WTC11 (cell line): ENCODE measurements around the gene MARVELD1. TPM values are rescaled to one million over a fixed set of nuclear protein-coding genes. Genes with fewer than 3 reads are reported as not detected.

Experiments
- ATAC-seq: fragments of 200-7000 bp; cut with Tn5 transposase; 2 replicates; pipeline ENCODE4 v1.10.0; 2021; ENCODE audit warnings: mild to moderate bottlenecking, moderate library complexity
- CTCF ChIA-PET: fragments of 300-600 bp; sonication (Branson Sonifier 250); formaldehyde crosslinking; loops from one replicate; lab custom pipeline; 2021; ENCODE audit warnings: antibody characterized with exemption; lab: Charles Lee
- POLR2A ChIA-PET: fragments of 350-600 bp; sonication (Branson Sonifier 250); formaldehyde crosslinking; loops from one replicate; lab custom pipeline; 2021; ENCODE audit warnings: antibody characterized with exemption; lab: Charles Lee
- DNase-seq: peaks from one replicate; pipeline ENCODE4 v3.0.0; 2021; ENCODE audit warnings: low spot score
- H3K27ac Mint-ChIP-seq: 2 replicates; pipeline ENCODE4 v1.8.0; 2021; ENCODE audit warnings: mixed read lengths
- H3K27me3 Mint-ChIP-seq: 2 replicates; pipeline ENCODE4 v1.8.0; 2021; ENCODE audit warnings: low read depth, mild to moderate bottlenecking, moderate library complexity, mixed read lengths
- H3K36me3 Mint-ChIP-seq: 2 replicates; pipeline ENCODE4 v1.8.0; 2021; ENCODE audit warnings: mixed read lengths
- H3K4me1 Mint-ChIP-seq: 2 replicates; pipeline ENCODE4 v1.8.0; 2022; ENCODE audit warnings: mixed read lengths
- H3K4me3 Mint-ChIP-seq: 2 replicates; pipeline ENCODE4 v1.8.0; 2021; ENCODE audit warnings: mild to moderate bottlenecking, moderate library complexity, mixed read lengths
- H3K9me3 Mint-ChIP-seq: 2 replicates; pipeline ENCODE4 v1.8.0; 2021; ENCODE audit warnings: mixed read lengths
- AR ChIP-seq: fragments of 250-450 bp; sonication (Bioruptor Pico); IDR thresholded peaks from 2 replicates; pipeline ENCODE4 v1.9.0; 2021; ENCODE audit warnings: mild to moderate bottlenecking
- ATF3 ChIP-seq: sonication (generic); formaldehyde crosslinking; conservative IDR thresholded peaks from 2 replicates; pipeline ENCODE4 v1.8.1; 2022; ENCODE audit warnings: mild to moderate bottlenecking, missing genetic modification reagents
- CBFB ChIP-seq: sonication (generic); formaldehyde crosslinking; IDR thresholded peaks from 2 replicates; pipeline ENCODE4 v1.8.1; 2022; ENCODE audit warnings: mild to moderate bottlenecking, low read depth, missing genetic modification reagents
- CDX4 ChIP-seq: fragments of 250-450 bp; sonication (Bioruptor Pico); IDR thresholded peaks from 2 replicates; pipeline ENCODE4 v1.9.0; 2021; ENCODE audit warnings: moderate library complexity, mild to moderate bottlenecking, inconsistent platforms, borderline replicate concordance
- ETV6 ChIP-seq: sonication (generic); formaldehyde crosslinking; IDR thresholded peaks from 2 replicates; pipeline ENCODE4 v1.8.1; 2022; ENCODE audit warnings: mild to moderate bottlenecking, missing genetic modification reagents
- FOXP4 ChIP-seq: sonication (generic); formaldehyde crosslinking; IDR thresholded peaks from 2 replicates; pipeline ENCODE4 v1.8.0; 2022; ENCODE audit warnings: mild to moderate bottlenecking, missing genetic modification reagents
- GRHL2 ChIP-seq: fragments of 250-450 bp; sonication (Bioruptor Pico); IDR thresholded peaks from 2 replicates; pipeline ENCODE4 v1.8.0; 2022; ENCODE audit warnings: mild to moderate bottlenecking, moderate library complexity; ENCODE audit not compliant: insufficient replicate concordance, severe bottlenecking
- IRF2 ChIP-seq: sonication (generic); formaldehyde crosslinking; IDR thresholded peaks from 2 replicates; pipeline ENCODE4 v1.8.0; 2022; ENCODE audit warnings: low read depth, missing genetic modification reagents, borderline replicate concordance
- NFYB ChIP-seq: sonication (generic); formaldehyde crosslinking; conservative IDR thresholded peaks from 2 replicates; pipeline ENCODE4 v1.8.0; 2022; ENCODE audit warnings: low read depth, missing genetic modification reagents
- PRRX2 ChIP-seq: fragments of 250-450 bp; sonication (Bioruptor Pico); IDR thresholded peaks from 2 replicates; pipeline ENCODE4 v1.8.0; 2021; ENCODE audit warnings: mild to moderate bottlenecking
- STAT6 ChIP-seq: sonication (generic); formaldehyde crosslinking; conservative IDR thresholded peaks from 2 replicates; pipeline ENCODE4 v1.8.1; 2023; ENCODE audit warnings: mild to moderate bottlenecking, low read depth, missing genetic modification reagents, moderate library complexity
- TEAD4 ChIP-seq: sonication (generic); formaldehyde crosslinking; IDR thresholded peaks from 2 replicates; pipeline ENCODE4 v1.8.0; 2022; ENCODE audit warnings: mild to moderate bottlenecking, missing genetic modification reagents
- ZBTB21 ChIP-seq: sonication (generic); formaldehyde crosslinking; IDR thresholded peaks from 2 replicates; pipeline ENCODE4 v1.8.1; 2023; ENCODE audit warnings: mild to moderate bottlenecking, missing genetic modification reagents, borderline replicate concordance
- ZMAT4 ChIP-seq: fragments of 250-450 bp; sonication (Bioruptor Pico); IDR thresholded peaks from 2 replicates; pipeline ENCODE4 v1.9.0; 2021; ENCODE audit warnings: mild to moderate bottlenecking
- ZNF138 ChIP-seq: sonication (generic); formaldehyde crosslinking; conservative IDR thresholded peaks from 2 replicates; pipeline ENCODE4 v1.8.1; 2022; ENCODE audit warnings: mild to moderate bottlenecking, moderate library complexity, missing genetic modification reagents
- ZNF281 ChIP-seq: sonication (generic); formaldehyde crosslinking; IDR thresholded peaks from 2 replicates; pipeline ENCODE4 v1.8.0; 2023; ENCODE audit warnings: mild to moderate bottlenecking, missing genetic modification reagents
- ZNF532 ChIP-seq: fragments of 250-450 bp; sonication (Bioruptor Pico); IDR thresholded peaks from 2 replicates; pipeline ENCODE4 v1.9.0; 2021; ENCODE audit warnings: mild to moderate bottlenecking, borderline replicate concordance
- ZNF671 ChIP-seq: fragments of 250-450 bp; sonication (Bioruptor Pico); IDR thresholded peaks from 2 replicates; pipeline ENCODE4 v1.8.0; 2021; ENCODE audit warnings: mild to moderate bottlenecking
- total RNA-seq: library from RNA; stranded (reverse); gene quantifications from 3 replicates; pipeline ENCODE4 v1.2.3, GENCODE V29; 2021

Gene MARVELD1
- total RNA-seq, 1 experiment from 2014 or later: 37.7 TPM

GRCh38 chr10:97703398-97704067 is 10.0 kb upstream of the MARVELD1 start:
- Mint-ChIP-seq H3K9me3 (no peaks in the 10 kb centered on the region), H3K4me3 (no peak overlapping the region), H3K36me3 (no peaks in the 10 kb centered on the region), H3K4me1 (peaks cover 7% of the 10 kb centered on the region), H3K27ac (no peak overlapping the region; the same call in 1 of the 2 replicates), H3K27me3 (peaks cover 13% of the 10 kb centered on the region)
- CTCF ChIA-PET: interaction anchor here (0.7 to 2.5 kb wide), 2 partner anchors 28 to 295 kb away, joined by 3 to 37 read pairs; no protein-coding TSS in a partner anchor
- POLR2A ChIA-PET: interaction anchor here (0.6 to 1.4 kb wide), 2 partner anchors 11 to 73 kb away, joined by 3 to 4 read pairs; no protein-coding TSS in a partner anchor
- DNase-seq (no peak), ATAC-seq (no peak)
- no peak for TF ChIP-seq CDX4 (CRISPR knock-in tag)
- no peak for TF ChIP-seq ZBTB21 (CRISPR knock-in tag)
- no peak for TF ChIP-seq ETV6
- no peak for TF ChIP-seq STAT6 (CRISPR knock-in tag)
- TF ChIP-seq ZNF138: no peak
- TF ChIP-seq ZNF532 (CRISPR knock-in tag): no peak
- no peak for TF ChIP-seq ZMAT4 (CRISPR knock-in tag)
- TF ChIP-seq ATF3 (CRISPR knock-in tag): no peak
- TF ChIP-seq GRHL2 (CRISPR knock-in tag): no peak
- no peak for TF ChIP-seq PRRX2 (CRISPR knock-in tag)
- no peak for TF ChIP-seq ZNF671 (CRISPR knock-in tag)
- no peak for TF ChIP-seq IRF2 (CRISPR knock-in tag)
- TF ChIP-seq FOXP4: no peak
- no peak for TF ChIP-seq NFYB (CRISPR knock-in tag)
- TF ChIP-seq CBFB: no peak
- no peak for TF ChIP-seq AR (CRISPR knock-in tag)
- TF ChIP-seq ZNF281 (CRISPR knock-in tag): no peak
- TF ChIP-seq TEAD4 (CRISPR knock-in tag): no peak
